Measurements from ENCODE around the gene ASPSCR1.
A peak's percentile ranks its signal among the peaks of the same experiment; 100 is the strongest.

The ASPSCR1 gene

DNA sequence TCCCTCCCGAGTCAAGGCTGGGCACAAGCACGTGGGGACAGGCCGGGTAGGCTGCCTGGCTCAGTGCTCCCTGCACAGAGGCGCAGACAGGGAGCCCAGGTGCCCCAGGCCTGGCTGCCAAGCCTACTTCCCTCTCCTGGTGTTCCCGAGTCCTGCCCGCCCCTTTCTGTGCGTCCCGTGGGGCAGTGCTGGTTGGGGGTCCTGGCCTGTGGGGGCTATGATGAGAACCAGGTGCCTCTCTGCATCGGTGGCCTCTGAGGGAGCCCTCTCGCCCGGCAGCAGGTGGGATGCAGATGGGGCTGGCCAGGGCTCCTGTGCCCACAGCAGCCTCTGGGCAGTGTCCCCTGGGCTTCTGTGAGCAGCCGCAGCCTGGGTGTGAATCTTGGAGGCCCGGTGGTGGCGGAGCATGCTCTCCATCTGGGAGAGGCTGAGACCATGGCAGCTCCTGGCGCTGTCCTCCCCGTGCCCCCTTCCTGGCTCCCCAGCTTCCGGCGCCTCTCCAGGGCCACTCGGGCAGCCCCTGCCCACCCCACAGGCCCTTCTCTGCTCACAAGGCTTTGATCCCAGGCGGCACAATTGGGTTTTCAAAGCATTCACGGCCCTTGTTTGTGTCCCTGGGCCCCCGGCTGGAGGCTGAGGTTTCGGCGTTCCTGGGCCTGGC, 38.0 kb downstream of the ASPSCR1 start:
- no peak for DNase-seq

DNA sequence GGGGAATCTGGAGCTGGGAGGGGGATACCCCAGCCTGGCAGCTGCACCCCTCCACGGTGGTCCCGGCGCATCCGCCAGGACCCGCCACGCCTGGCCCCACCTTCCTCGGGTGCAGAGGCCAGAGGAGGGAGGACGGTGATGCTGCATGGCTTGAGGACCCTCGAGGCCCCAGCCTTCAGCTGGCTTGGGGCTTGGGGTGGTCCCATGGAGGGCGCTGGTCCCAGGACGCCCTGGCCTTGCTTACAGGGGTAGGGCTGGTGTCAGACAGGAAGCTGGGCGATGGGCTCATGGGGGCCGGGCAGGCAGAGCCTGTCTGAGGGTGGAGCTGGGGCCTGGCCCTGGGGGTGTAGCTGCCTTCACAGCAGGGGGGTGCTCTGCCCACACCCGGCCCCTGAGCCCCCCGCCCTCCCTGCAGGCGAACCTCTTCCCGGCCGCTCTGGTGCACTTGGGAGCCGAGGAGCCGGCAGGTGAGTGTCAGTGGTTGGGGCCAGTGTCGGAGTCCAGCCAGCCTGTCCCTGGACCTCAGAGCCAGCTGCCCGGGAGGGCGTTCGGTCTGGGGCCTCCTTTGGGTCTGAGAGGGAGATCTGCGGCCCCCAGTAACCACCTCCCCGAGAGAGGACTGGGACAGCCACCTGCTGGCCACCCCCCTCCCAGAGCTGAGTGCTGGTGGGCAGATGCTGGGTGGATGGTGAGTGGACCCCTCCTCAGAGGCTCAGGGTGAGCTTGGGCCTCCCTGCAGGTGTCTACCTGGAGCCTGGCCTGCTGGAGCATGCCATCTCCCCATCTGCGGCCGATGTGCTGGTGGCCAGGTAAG, 38.8 kb downstream of the ASPSCR1 start:
- no peak for DNase-seq

DNA sequence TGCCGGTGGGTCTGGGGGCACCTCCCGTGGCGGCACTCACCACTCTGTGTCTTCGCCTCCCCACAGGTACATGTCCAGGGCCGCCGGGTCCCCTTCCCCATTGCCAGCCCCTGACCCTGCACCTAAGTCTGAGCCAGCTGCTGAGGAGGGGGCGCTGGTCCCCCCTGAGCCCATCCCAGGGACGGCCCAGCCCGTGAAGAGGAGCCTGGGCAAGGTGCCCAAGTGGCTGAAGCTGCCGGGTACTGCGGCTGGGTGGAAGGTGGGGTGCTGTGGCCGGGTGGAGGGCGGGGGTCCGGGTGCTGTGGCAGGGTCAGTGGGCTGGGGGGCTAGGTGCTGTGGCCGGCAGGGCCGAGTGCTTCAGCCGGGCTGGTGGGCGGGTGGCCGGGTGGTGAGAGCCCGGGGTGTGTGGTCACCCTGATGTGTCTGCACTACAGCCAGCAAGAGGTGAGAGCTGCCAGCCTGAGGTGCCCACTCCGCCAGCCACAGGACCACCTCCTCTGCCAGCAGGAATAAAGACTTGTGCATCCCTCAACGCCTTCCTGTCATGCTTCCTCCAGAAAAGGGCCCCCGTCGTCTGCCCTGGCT, 39.5 kb downstream of the ASPSCR1 start:
- DNase-seq: no peak

DNA sequence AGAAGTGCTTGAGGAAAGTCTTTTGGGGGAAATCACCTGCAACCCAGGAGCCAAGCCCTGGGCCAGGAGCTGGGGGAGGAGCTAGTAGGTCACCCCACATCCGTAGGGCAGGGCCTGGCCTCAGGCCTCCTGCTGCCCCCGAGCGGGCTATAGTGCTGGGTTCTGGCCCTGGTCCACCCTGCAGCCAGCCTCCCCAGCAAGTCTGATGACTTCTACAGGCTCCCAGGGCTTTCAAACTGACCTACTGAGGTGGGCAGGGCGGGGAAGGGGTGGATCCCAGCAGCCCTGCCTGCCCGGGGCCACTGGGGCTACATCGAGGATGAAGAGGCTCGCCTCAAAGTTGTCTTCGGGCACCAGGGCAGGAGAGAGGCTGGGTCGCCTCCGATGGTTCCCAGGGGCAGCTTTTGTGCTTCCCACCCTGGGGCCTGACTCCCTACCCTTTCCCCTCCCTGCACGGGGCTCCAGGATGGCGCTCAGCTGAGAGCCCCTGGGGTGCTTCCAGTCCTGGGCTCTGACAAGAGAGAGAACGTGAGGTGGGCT, 40.3 kb downstream of the ASPSCR1 start:
- DNase-seq: no peak

DNA sequence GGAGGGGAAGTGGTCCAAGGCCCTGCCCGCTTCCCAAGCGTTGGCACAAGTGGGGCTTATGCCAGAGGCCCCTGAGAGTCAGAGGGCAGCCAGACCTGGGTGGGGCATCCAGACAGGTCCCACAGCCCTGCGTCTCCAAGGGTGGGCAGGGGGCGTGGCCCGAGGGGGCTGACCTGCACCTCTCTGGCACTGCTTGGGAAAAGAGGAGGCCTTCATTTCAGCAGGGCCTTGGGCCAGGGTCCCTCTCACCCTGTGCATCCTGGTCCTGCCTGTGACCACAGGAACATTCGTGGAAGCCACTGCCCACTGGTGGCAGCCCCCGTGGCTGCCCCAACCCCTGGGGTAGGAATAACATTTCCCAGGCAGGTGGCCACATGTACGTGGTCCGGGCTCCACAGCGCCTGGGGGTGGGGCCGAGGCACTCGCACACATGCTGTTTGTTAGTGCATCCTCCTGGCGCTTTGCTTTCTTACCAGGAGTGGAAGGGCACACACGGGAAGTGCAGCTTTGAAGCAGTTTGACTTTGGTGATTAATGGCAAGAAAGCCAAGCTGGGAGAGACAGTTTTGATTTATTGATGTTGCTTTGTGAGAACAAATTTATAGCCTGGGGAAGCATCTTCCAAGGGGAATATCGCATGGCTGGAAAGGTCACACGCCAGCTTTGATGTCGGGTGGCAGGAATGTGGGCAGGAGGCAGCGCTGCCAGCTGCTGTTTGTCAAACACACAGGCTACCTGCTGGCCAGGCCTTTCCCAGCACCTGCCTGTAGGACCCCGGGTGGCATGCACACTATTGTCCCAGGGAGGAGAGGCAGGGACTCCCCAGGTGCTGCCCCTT, 40.9 kb downstream of the ASPSCR1 start:
- no peak for DNase-seq

DNA sequence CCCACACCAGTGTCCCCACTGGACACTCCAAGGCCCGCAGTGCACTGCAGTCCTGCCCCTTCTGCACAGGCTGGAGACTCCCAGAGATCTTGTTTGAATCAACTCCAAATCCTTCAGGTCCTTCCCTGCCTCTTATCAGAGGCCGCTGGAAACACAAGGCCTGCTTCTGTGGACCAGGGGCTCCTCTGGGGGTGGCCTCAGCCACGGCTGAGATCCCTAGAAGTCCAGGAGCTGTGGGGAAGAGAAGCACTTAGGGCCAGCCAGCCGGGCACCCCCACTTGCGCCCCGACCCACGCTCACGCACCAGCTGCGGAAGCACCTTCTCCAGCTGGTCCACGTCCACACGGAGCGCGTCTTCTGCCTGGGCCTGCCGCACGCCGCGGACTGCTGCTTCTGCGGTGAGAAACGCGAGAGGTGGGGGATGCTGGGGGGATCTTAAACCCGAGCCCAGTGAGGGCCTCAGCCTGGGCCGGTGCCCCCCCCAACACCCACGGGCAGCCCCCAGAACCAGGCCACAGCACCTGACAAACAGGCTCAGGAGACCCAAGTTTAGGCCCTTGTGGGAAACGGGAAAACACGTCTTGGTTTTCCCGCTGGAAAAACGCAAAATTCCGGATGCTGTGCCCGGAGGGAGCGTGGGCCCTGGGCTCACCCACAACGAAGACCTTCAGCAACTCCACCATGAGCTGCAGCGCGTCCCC, 41.7 kb downstream of the ASPSCR1 start:
- DNase-seq: no peak

DNA sequence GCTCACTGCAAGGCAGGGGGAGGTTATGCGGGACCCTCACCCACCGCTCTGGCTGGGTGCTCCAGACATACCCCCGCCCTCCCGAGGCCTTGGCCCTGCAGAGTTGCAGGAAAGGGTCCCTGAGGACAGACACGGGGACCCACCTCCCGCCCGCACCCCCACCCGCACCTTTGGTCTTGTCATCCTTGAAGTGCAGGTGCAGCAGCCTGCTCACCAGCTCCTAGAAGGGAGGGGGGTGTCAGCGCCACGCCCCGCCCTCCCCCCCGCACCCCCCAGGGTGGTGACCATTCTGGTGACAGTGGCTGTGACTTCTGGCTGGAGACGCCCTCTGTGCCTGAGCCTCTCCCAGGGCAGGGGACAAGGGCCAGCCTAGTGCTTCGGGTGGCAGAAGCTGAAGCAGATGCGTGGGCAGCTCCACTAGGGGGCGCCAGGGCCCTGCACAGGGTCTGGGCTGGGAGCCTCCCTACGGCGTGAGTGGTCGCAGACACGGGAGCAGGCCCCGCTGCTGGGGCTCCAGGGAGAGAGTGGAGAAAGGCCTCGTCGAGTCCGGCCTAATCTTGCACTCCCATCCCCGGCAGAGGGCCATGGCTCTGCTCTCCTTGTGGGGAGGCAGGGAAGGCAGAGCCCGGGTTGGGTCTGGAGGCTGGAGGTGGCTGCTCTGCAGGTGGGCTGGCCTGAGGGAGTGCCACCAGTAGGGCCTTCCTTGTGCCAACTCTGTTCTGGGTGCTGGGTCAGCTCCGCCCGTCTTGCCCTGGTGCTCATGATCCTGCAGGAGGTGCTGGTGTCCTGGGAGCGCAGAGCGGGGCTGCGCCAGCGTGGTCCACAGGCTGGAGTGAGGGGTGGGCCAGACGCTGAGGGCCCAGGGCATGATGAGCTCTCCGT, 42.5 kb downstream of the ASPSCR1 start:
- no peak for DNase-seq

DNA sequence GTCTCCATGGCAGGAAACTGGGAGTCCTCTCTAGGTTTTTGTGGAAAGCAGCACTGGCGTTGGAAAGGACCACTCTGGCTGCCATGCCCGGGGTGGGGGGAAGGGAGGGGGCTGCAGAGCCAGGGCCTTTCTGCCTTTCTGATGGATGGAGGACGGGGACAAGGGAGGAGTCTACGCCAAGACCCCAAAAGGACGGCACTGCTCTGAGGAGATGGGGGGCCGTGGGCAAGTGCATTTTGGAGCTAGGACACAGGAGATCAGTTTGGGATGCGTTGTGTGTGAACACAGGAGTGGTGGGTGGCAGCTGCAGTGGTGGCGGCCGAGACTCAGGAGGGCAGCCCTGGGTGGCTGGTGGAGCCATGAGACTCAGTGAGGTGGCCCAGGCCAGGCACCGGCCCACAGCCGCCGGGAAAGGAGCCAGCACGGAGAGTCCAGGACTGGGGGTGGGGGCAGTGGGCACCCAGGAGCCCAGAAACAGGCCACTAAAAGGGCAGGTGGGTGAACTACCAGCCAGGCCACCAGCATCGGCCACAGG, 43.2 kb downstream of the ASPSCR1 start:
- no peak for DNase-seq

DNA sequence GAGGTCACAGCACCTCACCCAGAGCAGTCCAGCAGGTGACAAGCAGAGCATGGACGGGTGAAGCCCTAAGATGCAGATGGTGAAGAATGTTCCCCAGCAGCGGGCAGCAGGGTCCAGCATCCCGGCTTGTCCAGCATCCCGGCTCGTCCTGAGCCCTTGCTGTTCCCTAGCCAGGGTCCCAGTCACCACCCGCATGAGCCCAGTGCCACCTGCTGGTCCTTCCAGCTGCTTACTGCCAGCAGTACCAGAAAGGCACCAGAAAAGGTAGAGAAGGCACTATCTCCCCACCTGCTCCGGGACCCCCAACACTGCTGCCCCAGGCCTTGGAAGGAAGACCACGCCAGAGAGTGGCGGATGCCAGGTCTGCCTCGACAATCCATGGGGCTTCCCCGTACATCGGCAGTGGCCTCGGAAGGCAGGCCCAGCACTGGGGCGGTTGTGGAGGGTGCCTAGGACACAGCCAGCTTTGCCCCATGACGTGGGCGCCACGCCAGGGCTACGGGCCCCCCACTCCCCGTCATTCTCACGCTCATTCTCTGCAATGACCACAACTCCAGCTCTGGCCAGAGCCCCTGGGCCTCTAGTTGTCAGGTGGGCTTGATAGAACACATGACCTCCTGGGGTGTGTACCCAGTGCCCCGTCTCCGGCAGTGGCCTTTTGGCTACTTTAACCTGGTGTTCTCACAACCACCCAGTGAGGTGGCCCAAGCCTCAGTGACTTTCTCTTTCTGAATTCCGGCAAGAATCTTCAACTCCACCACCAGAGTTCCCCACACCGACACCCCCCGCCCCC, 43.9 kb downstream of the ASPSCR1 start:
- no peak for DNase-seq

DNA sequence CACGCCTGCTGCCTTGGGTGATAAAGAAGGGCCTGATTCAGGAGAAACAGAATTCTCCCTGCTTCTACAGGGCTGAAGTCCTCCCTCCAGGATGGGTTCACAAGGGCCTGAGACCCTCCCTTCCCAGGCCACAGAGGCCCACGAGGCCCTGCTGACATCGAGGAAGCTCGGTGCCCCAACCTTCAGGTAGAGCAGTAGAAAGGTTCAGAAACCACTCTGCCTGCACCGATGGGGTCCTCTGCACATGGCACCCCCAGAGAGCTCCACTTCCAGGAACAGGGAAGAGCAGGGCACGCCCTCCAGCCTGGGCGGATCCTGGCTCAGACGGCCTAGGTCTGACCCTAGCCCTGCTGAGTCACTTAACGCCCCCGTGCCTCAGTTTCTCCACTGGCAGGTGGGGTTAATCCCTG, 44.5 kb downstream of the ASPSCR1 start:
- DNase-seq: no peak

DNA sequence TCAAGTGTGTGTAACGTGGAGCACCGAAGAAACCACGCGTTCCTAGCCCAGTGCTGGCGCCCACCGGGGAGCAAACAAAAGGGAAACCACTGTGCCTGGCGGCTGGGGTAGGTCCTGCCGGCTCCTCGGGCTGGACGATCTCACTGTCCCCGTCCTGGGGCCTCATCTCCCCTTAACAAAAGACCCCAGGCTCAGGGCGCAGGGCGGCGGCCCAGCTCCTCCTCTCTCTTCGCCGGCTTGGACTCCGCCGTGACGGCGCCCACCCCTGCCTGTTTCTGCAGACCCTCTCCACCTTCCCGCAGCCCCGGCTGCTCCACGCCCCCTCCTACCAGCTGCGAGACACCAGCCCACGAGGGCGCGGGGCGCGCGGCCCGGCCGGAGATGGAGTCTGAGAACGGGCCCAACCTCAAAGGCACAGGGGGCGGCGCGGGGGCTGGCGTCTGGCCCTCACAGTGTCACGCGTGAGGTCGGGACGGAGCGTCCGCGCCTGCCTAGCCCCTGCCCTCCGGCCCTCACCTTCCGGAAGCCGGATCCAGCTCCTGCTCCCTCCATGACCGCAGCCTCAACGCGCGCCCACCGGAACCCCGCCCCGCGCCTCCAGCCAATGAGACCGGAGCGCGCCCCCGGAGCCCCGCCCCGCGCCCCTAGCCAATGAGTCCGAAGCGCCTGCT, 45.0 kb downstream of the ASPSCR1 start, which contains the start of gene CENPX:
Gene CENPX (minus strand): TSS at position 569 of the 671 bp plus-strand sequence. CDS start 17 bp downstream, at position 552.
- no peak for DNase-seq

DNA sequence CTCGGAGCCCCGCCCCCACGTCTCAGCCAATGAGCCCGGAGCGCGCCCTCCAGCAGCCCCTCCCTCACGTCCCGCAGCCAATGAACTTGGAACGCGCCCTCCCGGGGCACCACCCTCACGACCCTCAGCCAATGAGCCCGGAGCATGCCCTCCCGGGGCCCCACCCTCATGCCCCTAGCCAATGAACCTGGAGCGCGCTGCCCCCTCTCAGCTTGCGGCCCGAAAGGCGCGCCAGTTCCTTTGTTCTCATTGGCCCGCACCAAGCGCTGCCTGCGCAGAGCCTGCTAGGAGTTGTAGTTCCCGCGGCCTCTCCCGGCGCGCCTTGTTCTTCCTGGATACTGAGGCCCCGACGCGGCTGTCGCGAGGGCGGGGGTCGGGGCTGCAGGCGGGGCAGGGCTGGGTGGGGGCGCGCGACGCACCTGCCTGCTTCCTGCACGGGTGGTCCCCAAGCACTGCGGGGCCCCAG, 45.6 kb downstream of the ASPSCR1 start, which contains the start of gene LRRC45:
Gene LRRC45 (plus strand): TSS at position 325 of the 466 bp plus-strand sequence. CDS start 339 bp downstream, outside the sequence.
- peak; percentile 95 for DNase-seq

DNA sequence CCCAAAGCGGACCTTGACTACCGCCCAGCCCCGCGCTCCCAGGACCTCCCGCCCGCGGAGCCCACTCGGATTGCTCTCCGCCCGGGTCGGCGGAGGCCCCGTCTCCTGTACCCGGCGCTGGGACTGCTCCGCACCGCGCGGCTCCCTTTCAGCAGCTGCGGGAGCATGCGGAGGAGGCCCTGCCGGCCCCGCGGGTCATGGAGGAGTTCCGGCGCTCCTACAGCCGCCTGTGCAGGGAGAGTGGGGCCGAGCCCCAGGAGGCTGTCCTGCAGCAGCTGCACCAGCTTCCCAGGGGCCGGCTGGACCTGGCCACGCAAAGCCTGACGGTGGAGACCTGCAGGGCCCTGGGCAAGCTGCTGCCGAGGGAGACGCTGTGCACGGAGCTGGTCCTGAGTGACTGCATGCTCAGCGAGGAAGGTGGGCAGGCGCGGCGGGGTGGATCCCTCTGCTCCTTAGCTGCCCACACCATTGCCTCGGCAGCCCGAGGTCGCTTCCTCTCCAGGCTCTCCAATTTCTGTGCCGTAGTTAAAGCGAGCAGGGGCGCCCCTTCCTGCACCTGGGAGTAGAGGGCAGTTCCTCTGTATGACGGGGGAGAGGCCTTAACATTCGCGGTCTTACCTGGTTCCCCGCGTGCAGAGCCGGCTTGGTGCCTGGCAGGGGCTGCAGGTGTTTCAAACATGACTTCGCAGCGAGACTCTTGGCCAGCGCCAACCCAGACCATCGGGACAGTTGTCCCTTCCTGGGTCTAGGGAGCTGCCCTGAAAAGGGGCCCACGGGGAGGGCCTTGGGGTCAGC, 46.2 kb downstream of the ASPSCR1 start:
- no peak for DNase-seq

DNA sequence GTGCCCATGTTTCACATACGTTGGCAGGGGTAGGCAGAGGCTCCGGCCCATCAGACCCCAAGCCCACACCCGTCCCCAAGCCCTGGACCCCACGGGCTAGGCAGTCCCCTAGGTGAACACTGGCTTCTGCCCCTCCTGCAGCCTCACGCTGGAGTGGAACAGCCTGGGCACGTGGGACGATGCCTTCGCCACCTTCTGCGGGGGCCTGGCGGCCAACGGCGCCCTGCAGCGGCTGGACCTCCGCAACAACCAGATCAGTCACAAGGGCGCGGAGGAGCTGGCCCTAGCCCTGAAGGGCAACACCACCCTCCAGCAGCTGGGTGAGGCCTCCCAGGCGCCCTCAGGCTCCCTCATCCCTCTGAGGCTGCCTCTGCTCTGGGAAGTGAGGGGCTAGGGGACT, 47.4 kb downstream of the ASPSCR1 start:
- DNase-seq: no peak

DNA sequence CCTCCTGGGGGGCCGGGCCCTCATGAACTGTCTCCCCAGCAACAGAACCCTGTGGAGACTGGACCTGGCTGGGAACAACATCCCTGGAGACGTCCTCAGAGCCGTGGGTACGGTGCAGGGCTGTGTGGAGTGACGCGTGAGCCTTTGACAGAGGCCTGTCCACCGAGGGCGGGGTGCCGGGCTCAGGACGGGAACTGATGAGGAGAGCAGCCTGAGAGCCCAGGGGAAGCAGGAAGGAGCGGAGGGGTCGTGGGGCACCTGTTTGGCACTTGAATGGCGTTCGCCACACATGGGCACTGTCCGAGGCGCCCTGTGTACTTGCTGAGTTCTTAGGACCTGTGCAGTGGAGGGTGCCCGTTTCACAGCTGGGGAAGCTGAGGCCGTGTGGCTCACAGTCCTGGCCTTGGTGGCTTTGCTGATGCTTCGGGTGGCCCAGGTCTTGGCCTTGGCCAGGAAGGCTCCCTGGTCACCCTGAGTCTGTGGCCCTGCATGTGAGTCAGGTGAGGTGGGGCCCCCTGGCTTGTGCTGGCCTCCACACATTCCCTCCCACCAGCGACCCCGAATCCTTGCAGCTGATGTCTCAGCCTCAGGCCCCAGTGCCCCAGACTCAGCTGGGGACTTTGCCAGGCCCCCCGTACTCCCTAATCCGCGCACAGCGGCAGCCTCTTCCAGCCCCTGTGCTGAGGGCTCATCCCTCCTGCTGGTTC, 48.1 kb downstream of the ASPSCR1 start:
- no peak for DNase-seq

DNA sequence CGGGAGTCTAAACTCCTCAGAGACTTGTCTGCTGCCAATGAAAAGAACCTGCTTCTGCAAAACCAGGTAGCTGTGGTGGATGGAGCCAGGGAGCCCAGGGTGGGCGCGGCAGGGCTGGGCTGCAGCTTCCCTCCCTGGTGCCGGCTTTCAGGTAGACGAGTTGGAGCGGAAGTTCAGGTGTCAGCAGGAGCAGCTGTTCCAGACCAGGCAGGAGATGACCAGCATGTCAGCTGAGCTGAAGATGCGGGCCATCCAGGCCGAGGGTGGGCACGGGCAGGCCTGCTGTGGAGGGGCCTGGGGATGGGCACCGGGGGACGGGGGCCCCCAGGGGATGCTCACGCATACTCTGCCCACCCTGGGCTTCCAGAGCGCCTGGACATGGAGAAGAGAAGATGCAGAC, 50.8 kb downstream of the ASPSCR1 start:
- no peak for DNase-seq

DNA sequence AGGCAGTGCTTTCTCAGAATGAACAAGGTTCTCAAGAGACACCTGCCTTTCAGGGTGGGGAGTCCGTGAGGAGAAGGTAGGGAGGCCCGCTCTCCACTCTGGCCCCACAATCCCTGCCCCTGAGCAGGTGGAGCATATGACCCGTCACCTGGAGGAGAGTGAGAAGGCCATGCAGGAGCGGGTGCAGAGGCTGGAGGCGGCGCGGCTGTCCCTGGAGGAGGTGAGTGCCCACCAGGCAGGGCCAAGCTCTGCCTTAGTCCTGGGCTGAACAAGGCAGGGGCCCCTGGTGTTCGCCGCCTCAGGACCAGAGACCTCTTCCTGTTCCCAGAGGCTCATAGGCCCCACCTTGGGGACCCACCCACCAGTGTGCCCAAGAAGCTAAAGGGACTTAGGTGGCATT, 51.5 kb downstream of the ASPSCR1 start:
- no peak for DNase-seq

DNA sequence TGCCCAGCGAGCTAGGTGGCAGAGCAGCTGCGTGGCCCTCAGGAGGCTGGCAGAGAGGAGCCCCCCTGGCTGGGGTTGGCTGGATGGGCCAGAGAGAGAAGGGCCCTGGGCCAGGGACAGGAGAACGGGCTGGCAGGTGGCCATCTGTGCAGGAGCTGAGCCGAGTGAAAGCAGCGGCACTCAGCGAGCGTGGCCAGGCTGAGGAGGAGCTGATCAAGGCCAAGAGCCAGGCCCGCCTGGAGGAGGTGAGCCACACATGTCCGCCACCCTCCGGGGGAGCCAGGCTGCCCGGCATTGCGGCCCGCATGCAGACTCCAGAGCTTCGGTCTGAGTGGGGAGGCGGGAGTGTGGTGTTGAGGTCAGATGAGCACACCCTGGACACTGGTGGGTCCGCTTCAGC, 52.0 kb downstream of the ASPSCR1 start:
- DNase-seq: no peak

Data from SIG-M5 (cell line).